Panc1 (cell line): ENCODE results near the gene DCXR. TPM values are rescaled to one million over a fixed set of nuclear protein-coding genes. Genes with fewer than 3 reads are reported as not detected.

ENCODE experiments used
- ATAC-seq: fragments of 200-7000 bp; cut with Tn5 transposase; 2 replicates; pipeline ENCODE4 v1.9.1; 2020; ENCODE audit warnings: mild to moderate bottlenecking, moderate library complexity
- BruUV-seq: library from RNA; stranded (reverse); fragments of 400-500 nt; replicated peaks from 2 replicates; lab custom pipeline; 2021; lab: Mats Ljungman, UMichigan
- CTCF ChIA-PET: fragments of 300-600 bp; sonication (Branson Sonifier 250); formaldehyde crosslinking; loops from one replicate; lab custom pipeline; 2022; ENCODE audit warnings: antibody characterized with exemption; lab: Charles Lee
- POLR2A ChIA-PET: fragments of 300-600 bp; sonication (Branson Sonifier 250); formaldehyde crosslinking; loops from one replicate; lab custom pipeline; 2022; ENCODE audit warnings: antibody characterized with exemption; lab: Charles Lee
- DNase-seq: peaks from one replicate; pipeline ENCODE4 v3.0.0-alpha.2; 2010; ENCODE audit warnings: low read depth, low spot score
- H3K27ac ChIP-seq: 2 replicates; pipeline ENCODE4 v1.5.1; 2011; ENCODE audit warnings: mild to moderate bottlenecking, low read length, inconsistent platforms
- H3K27me3 ChIP-seq: fragments of 200-500 bp; sonication (Bioruptor generic); 2 replicates; pipeline ENCODE4 v1.6.0; 2014; ENCODE audit warnings: low read length, inconsistent platforms; ENCODE audit not compliant: control insufficient read depth, insufficient read depth
- H3K36me3 ChIP-seq: fragments of 200-500 bp; sonication (Bioruptor generic); 2 replicates; pipeline ENCODE4 v1.5.1; 2014; ENCODE audit warnings: inconsistent platforms, mild to moderate bottlenecking, low read length, moderate library complexity; ENCODE audit not compliant: control insufficient read depth, insufficient read depth
- H3K4me1 ChIP-seq: 2 replicates; pipeline ENCODE4 v1.5.1; 2011; ENCODE audit warnings: inconsistent platforms, mild to moderate bottlenecking, low read length, moderate library complexity; ENCODE audit not compliant: control insufficient read depth, insufficient read depth
- H3K4me3 ChIP-seq, 2 experiments: 2 replicates each; pipeline ENCODE4 v1.5.1; 2011 to 2012; ENCODE audit warnings: low read depth in 2 of 2, low read length in 2 of 2, mild to moderate bottlenecking in 2 of 2, inconsistent platforms in 1 of 2, moderate library complexity in 1 of 2
- H3K9me3 ChIP-seq: fragments of 200-500 bp; sonication (Bioruptor generic); 2 replicates; pipeline ENCODE4 v1.5.1; 2014; ENCODE audit warnings: low read depth, mild to moderate bottlenecking, inconsistent platforms, low read length, moderate library complexity; ENCODE audit not compliant: control insufficient read depth, insufficient read depth
- POLR2AphosphoS5 ChIP-seq: IDR thresholded peaks from 2 replicates; pipeline ENCODE4 v1.6.1; 2012; ENCODE audit warnings: mild to moderate bottlenecking, low read depth, low read length, moderate library complexity
- REST ChIP-seq, 2 experiments: IDR thresholded peaks; 2 replicates each; pipeline ENCODE4 v1.6.1; 2011 to 2012; ENCODE audit warnings: low read depth in 2 of 2, control low read depth in 1 of 2, low read length in 1 of 2, mild to moderate bottlenecking in 1 of 2, moderate library complexity in 1 of 2; ENCODE audit not compliant: insufficient read depth in 1 of 2
- SIN3A ChIP-seq: IDR thresholded peaks from 2 replicates; pipeline ENCODE4 v1.6.1; 2012; ENCODE audit warnings: low read depth, mild to moderate bottlenecking, low read length, moderate library complexity, borderline replicate concordance; ENCODE audit not compliant: insufficient read depth
- TCF7L2 ChIP-seq: IDR thresholded peaks from 2 replicates; pipeline ENCODE4 v1.6.1; 2011; ENCODE audit warnings: mild to moderate bottlenecking, low read depth, low read length, inconsistent platforms
- in situ Hi-C: cut with HindIII; loops from 2 replicates; pipeline ENCODE4 v1.10.0; 2016; ENCODE audit warnings: low sequenced_read_pairs, low pct_unique_long_range_greater_than_20kb
- intact Hi-C: fragments of 100-400 bp; cut with micrococcal nuclease; formaldehyde crosslinking; loops from one replicate; pipeline ENCODE4 v1.10.0; 2022; ENCODE audit not compliant: unreplicated experiment
- total RNA-seq: library from RNA; stranded (reverse); gene quantifications from one replicate; pipeline ENCODE4 v1.2.1, GENCODE V29; 2021; ENCODE audit not compliant: unreplicated experiment
- TF ChIP-seq, protein P1 (sequence below): fragments of 450-650 bp; IDR thresholded peaks from 2 replicates; pipeline ENCODE4 v1.5.1; 2017; ENCODE audit warnings: mild to moderate bottlenecking

Gene DCXR
- total RNA-seq, 1 experiment from 2014 or later, result 128 TPM

- ATAC-seq (no peak; the same call in 1 of the 2 replicates), DNase-seq (no peak)
- Histone ChIP-seq H3K27ac (peak overlapping the region; percentile 90), H3K36me3 (peaks cover 3% of the 10 kb centered on the region; the same call in 1 of the 2 replicates), H3K9me3 (no peaks in the 10 kb centered on the region), H3K4me3 (peak overlapping the region; percentile 77 to 88), H3K27me3 (no peaks in the 10 kb centered on the region), H3K4me1 (peaks cover 17% of the 10 kb centered on the region)
- POLR2A ChIA-PET, result interaction anchor here (0.5 kb wide), 1 partner anchor 62 kb away, joined by 3 read pairs; no protein-coding TSS in a partner anchor
- BruUV-seq, result TSS peak; percentile 72
- TF ChIP-seq SIN3A (no peak), TCF7L2 (no peak), REST (IDR thresholded peaks at IDR 0.05; ENCODE audit: insufficient read depth in 1 of 2, low read depth in 2 of 2, low read length in 1 of 2) (no peak), POLR2AphosphoS5 (no peak)
- TF ChIP-seq, protein P1, sequence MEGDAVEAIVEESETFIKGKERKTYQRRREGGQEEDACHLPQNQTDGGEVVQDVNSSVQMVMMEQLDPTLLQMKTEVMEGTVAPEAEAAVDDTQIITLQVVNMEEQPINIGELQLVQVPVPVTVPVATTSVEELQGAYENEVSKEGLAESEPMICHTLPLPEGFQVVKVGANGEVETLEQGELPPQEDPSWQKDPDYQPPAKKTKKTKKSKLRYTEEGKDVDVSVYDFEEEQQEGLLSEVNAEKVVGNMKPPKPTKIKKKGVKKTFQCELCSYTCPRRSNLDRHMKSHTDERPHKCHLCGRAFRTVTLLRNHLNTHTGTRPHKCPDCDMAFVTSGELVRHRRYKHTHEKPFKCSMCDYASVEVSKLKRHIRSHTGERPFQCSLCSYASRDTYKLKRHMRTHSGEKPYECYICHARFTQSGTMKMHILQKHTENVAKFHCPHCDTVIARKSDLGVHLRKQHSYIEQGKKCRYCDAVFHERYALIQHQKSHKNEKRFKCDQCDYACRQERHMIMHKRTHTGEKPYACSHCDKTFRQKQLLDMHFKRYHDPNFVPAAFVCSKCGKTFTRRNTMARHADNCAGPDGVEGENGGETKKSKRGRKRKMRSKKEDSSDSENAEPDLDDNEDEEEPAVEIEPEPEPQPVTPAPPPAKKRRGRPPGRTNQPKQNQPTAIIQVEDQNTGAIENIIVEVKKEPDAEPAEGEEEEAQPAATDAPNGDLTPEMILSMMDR, result no peak
- in situ Hi-C loops (no loop called here), intact Hi-C loops (no loop called here)
- CTCF ChIA-PET, result no interaction called here
These were observed 27.1 kb upstream of the DCXR start for GRCh38 chr17:82064433-82065192.

GRCh38 chr17:82063424-82064415 is 26.2 kb upstream of the DCXR start:
- Histone ChIP-seq H3K36me3 (peaks cover 3% of the 10 kb centered on the region; the same call in 1 of the 2 replicates), H3K9me3 (no peaks in the 10 kb centered on the region), H3K27me3 (no peaks in the 10 kb centered on the region), H3K4me3 (peak overlapping the region in 1 of 2 experiments; percentile 77; a peak in 2 of 4 replicates), H3K4me1 (peaks cover 17% of the 10 kb centered on the region), H3K27ac (peak overlapping the region; percentile 90)
- POLR2A ChIA-PET, result interaction anchor here (0.5 kb wide), 1 partner anchor 63 kb away, joined by 3 read pairs; no protein-coding TSS in a partner anchor
- in situ Hi-C loops (no loop called here), intact Hi-C loops (no loop called here)
- ATAC-seq (no peak), DNase-seq (no peak)
- TF ChIP-seq TCF7L2 (no peak), REST (IDR thresholded peaks at IDR 0.05; ENCODE audit: insufficient read depth in 1 of 2, low read depth in 2 of 2, low read length in 1 of 2) (no peak), POLR2AphosphoS5 (no peak), SIN3A (no peak)
- TF ChIP-seq, protein P1, result no peak
- BruUV-seq, result no TSS peak
- CTCF ChIA-PET, result no interaction called here
